NCI-H510A treated with DMSO at 0.1 percent for 48 hours (cell line): Measurements from ENCODE around the gene MMEL1.
A peak's percentile ranks its signal among the peaks of the same experiment; 100 is the strongest.
"Not testable (repeated sequence)": the region's sequence is repeated elsewhere in the genome, so short reads cannot be mapped to it uniquely, and the experiment has no call there.

Experiments used
- DNase-seq: peaks from one replicate; lab custom pipeline; 2025; lab: John Stamatoyannopoulos, UW

Gene MMEL1

GRCh38 chr1:2590233-2591141 is 42.3 kb downstream of the MMEL1 start:
- no peak for DNase-seq

GRCh38 chr1:2589431-2590232 is 43.2 kb downstream of the MMEL1 start:
- DNase-seq, result no peak

GRCh38 chr1:2588661-2589430 is 44.0 kb downstream of the MMEL1 start:
- no peak for DNase-seq

- no peak for DNase-seq
Observed at GRCh38 chr1:2587860-2588571, 44.8 kb downstream of the MMEL1 start.

- no peak for DNase-seq
Observed at GRCh38 chr1:2587071-2587859, 45.6 kb downstream of the MMEL1 start.

GRCh38 chr1:2586154-2587070 is 46.4 kb downstream of the MMEL1 start, which contains the start of gene PRXL2B:
Gene PRXL2B (plus strand): TSS chr1:2586777. CDS start chr1:2586886, 109 bp downstream.
- peak; percentile 98 for DNase-seq

GRCh38 chr1:2585318-2586092 is 47.3 kb downstream of the MMEL1 start:
- DNase-seq, result peak; percentile 23

- no peak for DNase-seq
Observed at GRCh38 chr1:2584686-2585317, 48.0 kb downstream of the MMEL1 start.

GRCh38 chr1:2583871-2584351 is 48.9 kb downstream of the MMEL1 start:
- DNase-seq, result peak; percentile 61

- no peak for DNase-seq
Observed at GRCh38 chr1:2583331-2583791, 49.5 kb downstream of the MMEL1 start.

GRCh38 chr1:2582391-2582790 is 50.4 kb downstream of the MMEL1 start:
- DNase-seq, result no peak

- DNase-seq, result no peak
Observed at GRCh38 chr1:2580691-2581090, 52.1 kb downstream of the MMEL1 start.

GRCh38 chr1:2578758-2579118 is 54.1 kb downstream of the MMEL1 start:
- DNase-seq, result no peak

- not testable (repeated sequence) for DNase-seq
Observed at GRCh38 chr1:2577565-2578075, 55.2 kb downstream of the MMEL1 start.

- no peak for DNase-seq
Observed at GRCh38 chr1:2575801-2576663, 56.8 kb downstream of the MMEL1 start.

- DNase-seq, result no peak
Observed at GRCh38 chr1:2574350-2574749, 58.5 kb downstream of the MMEL1 start.
